HK-2 (cell line): ENCODE measurements around the gene INAFM2.

Source experiments
- DNase-seq: peaks from one replicate; pipeline ENCODE4 v3.0.0-alpha.2; 2018; ENCODE audit not compliant: unreplicated experiment

The INAFM2 gene

DNA sequence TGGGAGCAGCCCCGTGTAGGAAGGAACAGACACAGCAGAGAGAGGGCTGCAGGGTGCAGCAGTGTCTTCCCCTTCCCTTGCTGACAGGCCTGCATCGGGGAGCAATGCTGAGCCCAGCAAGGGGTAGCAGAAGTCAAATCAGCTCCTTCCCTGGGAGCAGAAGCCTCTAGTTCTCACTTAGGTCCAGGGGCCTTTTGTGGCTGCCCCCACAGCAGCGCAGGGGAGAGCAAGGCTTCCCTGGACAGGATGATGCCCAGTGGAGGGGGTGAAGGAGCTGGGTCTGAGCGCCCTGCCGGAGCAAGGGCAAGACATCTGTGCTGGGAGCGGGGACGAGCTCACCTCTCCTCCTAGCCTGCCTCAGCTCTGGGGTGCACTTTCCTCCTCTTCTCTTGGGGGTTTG, 16.6 kb upstream of the INAFM2 start:
- DNase-seq: no peak

DNA sequence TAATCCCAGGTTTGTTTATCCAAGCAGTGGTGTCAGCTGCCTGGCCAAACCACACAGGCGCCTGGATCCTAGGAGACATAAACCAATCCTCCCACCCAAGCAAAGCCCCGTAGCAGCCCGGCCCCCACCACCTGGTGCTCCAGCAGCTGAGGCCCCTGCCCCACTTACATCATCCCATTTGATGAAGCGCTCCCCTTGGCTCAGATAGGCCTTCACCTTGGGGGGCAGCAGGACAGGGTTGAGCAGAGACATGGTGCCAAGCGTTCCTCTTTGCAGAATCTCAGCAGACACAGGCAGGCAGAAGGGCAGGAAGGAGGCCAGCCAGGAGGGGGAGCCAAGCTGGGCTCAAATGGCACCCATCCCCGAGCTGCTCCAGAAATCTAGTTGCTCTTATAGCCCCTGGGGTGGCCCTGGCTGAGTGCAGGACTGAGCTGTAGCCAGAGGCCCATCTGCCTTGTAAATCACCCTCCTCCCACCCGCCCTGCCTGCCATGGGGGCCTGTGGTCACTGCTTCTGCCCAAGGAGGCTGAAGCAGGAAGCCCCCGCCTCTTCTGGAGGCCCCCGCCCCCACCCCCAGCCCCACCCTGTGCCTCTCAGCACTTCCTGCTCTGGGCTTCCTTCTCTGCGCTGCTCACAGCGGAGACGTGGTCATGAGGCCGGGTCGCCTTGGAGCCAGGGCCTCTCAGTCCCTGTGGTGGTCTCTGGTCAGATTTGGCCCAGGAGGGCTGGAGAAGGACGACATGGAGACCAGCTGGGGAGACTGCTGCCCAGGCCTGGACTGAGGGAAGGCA, 15.9 kb upstream of the INAFM2 start, which contains the start of gene PLCB2:
PLCB2 (minus strand) TSS at position 515 of the 791 bp plus-strand sequence; CDS start at position 252, 263 bp downstream.
- DNase-seq: no peak

DNA sequence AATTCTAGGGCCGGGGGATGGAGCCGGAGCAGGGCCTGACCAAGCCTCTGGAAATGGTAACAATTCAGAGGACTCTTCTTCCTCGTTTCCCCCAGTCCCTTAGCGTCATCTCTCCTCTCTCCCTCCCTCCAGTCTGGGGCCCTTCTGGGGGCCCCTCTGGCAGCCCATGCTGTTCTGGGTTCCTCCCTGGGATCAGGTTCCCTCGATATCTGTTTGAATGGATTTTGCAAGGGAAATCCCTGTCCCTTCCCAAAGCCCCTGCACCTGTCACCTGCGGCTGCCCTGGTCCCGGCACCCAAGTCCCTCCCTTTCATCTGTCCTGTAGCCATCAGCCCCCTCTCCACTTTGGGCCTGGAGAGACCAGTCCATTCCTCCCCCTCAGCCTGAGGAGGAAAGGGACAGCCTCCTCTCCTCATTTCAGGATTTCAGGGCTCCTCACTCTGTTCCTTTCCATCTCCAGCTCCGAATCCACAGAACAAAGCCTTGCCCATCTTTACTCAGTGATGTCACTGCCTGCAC, 14.1 kb upstream of the INAFM2 start:
- DNase-seq: no peak

DNA sequence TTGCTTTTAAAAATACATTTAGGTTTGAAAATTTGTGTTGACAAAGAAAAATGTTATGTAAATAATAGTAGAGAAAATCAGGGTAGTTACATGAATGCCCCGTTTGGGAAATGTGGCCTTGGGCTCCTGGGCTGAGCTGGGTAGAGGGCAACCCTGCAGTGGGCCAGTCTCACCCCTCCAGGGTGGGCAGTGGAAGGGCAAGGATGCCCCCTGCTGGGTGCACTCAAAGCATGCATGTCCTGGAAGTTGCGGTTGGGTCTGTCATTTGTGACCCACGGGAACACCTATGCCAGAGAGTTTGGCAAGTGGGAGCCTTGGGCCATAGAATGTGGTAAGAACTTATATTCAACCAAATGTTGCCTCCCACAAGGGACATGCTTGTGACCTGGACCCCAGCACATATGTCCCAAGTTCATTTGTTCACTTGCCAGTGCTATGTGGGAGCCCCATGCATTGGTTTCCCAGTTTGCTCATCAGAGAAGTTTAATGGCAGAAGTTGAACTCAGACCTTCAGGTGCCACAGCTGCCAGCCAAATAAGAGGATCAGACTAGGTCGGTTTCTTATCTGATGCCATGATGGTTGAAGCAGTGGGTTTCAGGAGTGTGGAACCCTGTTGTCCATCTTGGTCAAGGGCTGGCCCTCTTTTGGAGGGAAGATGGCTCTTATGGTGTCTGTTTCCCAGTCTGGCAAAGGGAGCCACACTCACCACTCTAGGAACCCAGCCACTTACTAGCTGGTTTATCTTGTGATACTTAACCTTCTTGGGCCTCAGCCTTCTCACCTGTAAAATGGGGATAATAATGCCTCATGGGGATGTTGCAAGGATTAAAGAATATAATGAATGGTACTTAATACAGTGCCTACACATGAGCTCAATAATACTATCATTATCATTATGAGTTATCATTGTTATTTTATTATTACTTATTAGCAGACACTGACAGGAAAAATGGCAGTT, 13.2 kb upstream of the INAFM2 start:
- no peak for DNase-seq

DNA sequence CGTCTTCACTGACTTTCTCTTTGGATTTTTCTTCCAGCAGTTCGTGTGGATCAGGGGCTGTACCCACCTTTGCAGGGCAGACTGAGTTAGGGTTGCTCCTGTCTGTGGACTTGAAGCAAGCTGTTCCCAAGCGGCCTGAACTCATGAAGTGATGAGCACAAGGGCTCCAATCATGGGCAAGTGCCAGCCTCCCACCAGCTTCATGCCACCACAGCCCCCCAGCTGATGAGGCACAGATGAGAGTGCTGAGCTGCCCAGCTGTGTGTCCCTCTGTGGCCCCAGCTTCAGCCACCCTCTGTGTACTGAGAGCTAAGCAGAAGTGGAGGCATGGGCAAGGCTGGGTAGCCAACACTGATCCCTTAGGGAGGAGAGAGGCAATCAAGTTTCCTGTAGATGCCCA, 12.5 kb upstream of the INAFM2 start:
- DNase-seq: no peak

DNA sequence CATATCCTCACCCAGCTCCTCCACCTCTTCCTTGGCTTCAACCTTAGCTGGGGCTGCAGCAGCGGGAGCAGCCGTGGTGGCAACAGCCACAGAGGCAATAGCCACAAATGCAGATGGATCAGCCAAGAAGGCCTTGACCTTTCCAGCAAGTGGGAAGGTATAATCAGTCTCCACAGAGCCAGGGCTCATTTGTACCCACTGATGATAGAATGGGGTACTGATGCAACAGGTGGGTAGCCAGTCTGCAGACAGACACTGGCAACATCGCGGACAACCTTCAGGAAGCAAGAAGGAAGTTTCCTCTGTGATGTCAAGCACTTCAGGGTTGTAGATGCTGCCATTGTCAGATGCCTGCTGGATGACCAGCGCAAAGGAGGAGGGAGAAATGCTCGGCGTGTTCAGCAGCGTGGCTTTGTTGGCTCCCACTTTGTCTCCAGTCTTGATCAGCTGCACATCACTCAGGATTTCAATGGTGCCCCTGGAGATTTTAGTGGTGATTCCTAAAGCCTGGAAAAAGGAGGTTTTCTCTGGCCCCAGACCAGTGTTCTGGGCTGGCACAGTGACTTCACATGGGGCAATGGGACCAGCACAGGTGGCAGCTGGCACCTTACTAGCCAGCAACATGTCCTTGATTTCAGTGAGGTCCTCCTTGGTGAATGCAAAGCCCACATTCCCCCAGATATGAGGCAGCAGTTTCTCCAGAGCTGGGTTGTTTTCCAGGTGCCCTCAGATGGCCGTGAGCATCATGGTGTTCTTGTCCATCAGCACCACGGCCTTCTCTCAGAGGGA, 10.9 kb upstream of the INAFM2 start:
- DNase-seq: no peak

DNA sequence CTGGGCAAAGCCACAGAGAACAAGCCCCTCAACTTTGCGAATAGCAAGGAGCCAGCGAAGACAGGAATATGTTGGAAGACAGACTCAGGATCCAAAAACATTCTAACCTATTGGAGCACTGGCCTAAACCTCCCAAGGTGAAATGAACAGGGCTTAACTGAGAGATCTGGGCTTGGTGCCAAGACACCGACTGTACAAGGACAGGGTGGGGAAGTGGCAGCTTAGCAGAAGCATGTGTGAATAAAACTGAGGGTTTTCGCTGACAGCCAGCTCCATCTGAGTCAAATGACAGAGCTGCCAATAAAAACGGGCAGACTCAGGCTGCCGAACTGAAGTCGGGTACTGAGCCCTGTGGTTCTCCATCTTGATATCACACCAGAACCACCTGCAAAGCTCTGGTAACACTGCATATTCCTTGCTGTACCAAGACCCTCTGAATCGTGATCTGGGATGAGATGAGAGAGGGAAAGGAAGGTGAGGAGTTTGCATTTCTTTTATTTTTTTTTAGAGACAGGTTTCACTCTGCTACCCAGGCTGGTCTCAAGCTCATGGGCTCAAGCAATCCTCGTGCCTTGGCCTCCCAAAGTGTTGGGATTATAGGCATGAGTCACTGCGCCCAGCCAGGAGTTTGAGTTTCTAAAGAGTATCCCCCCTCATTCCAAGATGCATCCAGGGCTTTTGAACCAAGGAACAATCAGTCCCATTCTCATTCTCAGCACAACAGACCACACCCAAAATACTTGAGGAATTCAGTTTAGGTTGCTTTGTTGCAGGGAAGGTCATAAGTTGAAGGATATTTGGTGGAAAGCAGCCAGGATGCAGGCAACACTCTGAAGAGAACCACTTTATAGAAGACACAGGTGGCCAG, 9.7 kb upstream of the INAFM2 start:
- no peak for DNase-seq

DNA sequence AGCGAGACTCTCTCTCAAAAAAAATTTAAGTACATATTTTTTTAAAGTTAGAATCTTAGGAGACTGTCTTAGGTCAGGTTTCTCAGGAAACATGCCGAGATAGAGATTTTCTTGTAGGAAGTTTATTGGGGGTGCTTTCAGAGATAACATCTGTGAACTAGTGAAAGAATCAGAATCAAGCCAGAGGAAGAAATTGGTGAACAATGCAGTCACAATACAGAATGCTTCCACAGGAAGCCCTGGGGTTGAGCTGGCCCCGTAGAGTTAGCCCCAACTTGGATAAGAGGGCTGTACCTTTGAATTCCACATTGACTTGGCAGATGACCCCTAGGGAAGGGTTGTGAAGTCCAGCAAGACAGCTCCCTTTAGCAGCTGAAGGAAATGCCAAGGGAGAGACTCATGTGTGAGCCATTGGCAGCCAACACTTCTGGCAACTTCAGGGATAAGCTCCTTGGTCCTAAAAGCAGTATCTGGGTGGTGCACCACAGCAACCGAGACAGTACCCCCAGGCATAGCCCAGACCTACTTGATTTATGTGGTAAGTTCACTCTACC, 8.7 kb upstream of the INAFM2 start:
- no peak for DNase-seq

DNA sequence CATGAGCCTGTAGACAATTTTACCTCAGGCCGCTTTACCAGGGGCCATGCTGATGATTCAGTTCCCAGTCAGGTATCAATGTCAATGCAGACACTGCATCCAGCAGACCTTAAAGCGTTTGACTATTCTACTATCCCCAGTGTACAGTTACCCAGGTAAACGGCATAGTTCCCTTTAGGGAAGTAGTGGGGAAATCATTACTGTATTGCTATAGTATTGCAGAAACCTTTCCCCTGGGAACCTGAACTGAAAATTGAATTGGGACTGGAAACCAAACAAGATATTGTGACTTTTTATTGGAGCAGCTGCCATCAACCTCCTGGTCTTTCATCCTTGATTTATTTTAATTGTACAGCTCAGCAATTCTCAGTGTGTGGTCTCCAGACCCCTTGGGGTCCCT, 6.6 kb upstream of the INAFM2 start:
- no peak for DNase-seq

DNA sequence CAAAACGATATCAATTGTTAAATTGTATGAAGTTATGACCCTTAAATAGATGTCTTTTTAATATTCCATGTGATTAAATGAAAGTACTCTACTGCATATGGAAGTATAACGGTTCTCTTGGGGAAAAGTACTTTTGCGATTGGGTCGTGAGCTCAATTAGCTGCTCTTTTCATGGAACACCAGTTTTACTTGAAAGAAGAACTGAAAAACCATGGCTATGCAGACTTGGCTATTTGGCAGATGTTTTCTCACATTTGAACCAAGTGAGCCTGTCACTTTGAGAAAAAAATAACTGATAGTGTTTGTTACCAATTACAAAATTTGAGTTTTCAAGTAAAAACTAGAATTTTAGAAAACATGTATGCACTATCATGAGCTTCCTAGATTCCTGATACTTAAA, 5.9 kb upstream of the INAFM2 start:
- DNase-seq: no peak

DNA sequence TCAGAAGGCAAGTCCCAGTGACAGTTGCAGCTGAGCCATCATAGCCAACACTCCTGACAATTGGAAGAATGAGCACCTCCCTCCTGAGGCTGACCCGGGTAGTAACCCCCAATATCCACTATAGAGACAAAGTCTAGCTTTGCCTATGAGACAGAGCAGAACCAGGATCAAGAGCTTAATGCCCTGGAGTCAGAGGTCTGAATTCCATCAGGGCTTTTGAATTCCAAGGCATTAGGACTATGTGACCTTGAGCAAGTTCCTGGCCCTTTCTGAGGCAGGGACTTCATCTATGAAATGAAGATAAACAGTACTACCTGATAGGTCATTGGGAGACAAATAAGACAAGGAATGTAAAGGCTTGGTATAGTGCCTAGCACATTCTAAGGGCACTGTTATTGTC, 3.1 kb upstream of the INAFM2 start:
- DNase-seq: no peak

DNA sequence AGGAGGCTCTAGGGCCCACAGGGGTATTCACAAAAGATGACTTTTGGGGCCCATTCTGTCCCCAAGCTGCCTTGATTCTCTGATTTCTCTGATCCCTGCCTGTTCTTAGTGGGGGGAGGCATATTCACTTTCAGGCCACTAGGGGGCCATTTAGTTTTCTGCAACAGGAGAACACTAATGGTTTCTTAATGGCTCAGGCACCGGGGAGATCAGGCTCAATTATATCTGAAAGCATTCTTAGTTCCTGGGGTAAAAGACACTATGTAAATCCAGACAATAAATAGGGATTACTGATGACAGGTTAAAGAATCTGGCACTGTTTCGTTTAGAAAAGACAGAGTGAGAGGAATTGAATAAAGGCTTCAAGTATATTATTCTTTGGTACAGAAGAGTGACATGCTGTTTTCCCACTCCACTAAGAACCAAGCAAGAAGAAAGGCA, 2.5 kb upstream of the INAFM2 start:
- DNase-seq: no peak

DNA sequence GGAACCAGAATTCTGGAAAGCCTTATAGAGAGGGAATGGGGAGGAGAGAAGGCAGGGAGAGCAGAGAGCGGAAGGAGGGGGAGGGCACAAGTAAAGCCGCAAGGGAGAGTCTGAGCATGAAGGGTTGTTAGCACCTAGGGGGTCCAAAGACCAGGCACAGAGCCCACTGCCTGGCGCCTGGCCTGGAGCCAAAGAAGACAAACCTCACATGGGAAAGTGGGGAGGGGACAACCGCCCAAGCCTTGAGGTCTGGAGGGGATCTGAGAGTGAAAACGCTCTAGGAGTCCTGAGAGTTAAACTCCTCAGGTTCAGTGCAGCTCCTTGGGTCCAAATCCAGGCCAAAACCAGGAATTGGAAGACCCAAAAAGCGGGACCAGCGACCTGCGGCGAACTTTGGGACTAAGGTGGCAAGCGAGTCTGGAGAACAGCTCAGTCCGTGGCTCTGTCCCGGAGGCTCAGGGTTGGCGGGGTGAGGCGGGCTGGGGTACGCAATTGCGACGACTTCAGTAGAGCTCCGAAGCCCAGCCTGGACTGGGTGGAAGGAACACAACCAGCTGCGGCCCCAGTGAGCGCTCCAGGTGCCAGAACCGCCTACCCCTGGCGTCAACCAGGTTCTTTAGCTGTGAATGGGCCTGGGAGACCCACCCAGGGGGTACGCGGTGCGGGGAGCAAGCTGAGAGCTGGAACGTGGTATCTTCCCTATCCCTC, 807 bp upstream of the INAFM2 start:
- no peak for DNase-seq

DNA sequence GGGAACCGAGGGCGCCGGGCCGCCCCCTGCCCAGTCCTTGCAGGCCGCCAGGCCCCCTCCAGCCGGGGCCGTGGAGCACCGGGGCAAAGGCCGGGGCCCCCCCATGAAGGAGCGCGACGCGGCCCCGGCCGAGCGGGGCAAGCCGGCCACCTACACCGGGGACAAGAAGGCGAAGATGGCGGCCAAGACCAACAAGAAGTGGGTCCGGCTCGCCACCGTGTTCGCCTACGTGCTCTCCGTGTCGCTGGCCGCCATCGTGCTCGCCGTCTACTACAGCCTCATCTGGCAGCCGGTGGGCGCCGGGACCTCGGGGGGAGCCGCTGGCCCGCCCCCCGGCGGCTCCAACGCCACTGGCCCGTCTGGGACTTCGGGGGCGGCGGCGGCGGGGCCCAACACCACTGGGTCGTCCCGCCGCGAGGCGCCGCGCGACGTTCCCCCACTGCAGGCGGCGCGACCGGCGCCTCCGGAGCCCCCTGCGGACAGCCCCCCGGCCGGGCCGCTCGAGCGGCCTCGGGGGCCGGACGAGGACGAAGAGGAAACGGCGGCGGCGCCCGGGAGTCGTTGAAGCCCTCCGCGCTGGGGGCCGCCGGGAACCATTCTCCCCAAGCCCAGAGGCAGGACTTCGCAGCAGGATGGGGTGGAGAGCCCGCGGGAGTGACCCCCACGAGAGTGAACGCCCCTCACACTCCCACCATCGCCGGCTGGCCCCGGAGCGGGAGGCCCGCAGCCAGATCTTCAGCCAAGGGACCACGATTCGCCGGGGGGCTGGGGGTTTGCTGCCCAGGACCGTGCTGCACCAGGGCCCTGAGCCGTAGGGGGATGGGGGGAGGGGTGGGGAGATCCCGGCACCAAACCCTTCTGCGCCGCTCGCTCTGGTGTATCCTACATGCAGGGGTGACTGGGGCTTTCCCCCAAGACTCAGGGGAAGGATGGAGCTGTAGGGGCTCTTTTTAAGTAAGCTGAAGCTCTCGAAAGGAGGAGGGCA, 753 bp downstream of the INAFM2 start:
- DNase-seq: no peak

DNA sequence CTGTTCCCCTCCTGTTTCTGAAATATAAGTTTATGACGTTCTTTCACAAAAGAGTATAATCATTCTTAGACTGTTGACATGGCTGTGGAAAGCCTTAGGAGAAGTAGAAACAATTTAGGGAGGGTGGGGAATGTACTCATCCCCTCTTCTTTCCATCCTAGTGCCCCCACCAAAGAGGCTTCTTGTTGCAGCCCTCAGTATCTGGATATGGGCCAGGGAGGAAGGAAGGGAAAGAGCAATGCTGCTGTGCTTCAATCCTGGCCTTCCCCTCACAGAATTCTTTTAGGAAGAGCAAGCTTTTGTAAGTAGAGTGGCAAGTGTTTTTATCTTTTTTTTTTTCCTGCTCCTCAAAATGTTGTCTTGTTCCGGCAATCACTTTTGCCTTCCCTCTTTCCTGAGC, 1.7 kb downstream of the INAFM2 start:
- DNase-seq: no peak

DNA sequence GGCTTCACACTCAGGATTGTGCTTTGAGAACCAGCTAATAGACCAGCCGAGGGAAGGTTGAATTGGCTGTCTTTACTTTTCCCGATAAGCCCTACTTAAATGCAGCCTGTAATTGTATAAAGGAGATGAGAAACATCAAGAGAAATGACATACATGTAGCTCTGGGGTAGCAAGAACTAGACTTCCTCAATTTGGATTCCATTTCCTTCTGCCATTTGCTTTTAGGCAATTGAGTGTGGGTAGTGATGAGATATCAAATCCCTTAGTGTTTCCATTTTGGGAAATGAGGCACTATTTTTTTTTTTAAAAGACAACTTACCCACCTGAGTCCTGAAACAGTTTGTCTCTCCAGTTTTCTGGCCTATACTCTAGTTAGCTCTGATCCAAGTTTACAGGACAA, 2.2 kb downstream of the INAFM2 start:
- no peak for DNase-seq

DNA sequence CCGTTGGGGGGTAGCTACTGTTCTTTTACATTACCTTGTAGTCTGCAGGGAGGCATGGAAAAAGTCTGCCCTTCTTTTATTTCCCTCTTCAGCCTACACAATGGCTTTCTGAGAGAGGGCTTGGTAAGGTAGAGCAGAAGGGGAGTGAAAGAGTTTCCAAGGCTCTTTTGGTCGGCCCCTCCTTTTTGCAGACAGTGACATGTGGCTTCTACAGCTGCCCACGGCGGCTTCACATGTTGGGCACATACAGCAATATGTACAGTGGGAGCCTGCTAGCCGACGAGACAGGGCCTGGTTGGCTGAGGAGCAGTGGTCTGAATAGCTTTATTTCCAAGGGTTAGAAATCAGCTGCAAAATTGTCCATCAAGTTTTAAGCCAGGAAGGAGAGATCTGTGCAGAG, 4.0 kb downstream of the INAFM2 start:
- DNase-seq: no peak

DNA sequence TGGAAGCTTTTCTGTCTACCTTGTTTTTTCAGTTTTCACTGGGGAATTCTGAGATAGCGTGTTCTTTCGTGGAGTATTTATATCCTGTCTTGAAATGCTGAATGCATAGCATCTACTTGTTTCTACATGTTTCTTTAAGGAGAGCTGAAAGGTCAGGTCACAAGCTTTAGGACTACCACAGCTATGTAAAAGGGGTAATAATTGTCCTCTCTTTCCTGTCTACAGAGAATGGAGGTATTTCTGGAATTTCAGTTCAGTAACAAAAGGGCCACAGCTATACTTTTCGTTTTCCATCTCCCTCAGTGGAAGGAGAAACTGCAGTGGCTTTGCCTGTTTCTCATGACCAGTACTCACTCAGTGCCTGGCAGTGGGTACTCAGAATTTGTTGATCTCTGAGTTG, 4.7 kb downstream of the INAFM2 start:
- DNase-seq: no peak

DNA sequence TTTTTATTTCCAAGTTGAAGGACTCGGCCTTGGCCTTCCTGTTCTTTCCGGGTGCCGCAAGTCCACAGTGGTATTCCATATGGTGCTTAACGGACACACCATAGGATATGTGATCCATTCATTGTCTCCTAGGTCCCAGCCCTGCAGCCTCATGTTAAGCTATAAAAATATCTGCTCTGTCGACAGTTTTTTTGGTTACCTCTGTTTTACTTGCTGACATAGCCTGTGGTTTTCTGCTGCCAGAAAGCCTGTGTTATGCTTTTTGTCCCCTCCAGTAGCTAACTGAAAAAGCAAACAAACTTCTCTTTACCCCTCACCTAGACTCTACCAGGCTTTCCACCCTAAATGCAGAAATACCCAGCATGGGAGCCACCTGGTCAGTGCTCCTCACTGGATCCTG, 5.3 kb downstream of the INAFM2 start:
- no peak for DNase-seq
